ENCODE results near the gene GET4. TPM values are rescaled to one million over a fixed set of nuclear protein-coding genes. Genes with fewer than 3 reads are reported as not detected.

The GET4 gene
- total and polyA plus RNA-seq, 2 of the 8 experiments (the other 6 are each of a cell fraction or from before 2014, with no cell fraction given): 56.7 to 74.1 TPM

DNA sequence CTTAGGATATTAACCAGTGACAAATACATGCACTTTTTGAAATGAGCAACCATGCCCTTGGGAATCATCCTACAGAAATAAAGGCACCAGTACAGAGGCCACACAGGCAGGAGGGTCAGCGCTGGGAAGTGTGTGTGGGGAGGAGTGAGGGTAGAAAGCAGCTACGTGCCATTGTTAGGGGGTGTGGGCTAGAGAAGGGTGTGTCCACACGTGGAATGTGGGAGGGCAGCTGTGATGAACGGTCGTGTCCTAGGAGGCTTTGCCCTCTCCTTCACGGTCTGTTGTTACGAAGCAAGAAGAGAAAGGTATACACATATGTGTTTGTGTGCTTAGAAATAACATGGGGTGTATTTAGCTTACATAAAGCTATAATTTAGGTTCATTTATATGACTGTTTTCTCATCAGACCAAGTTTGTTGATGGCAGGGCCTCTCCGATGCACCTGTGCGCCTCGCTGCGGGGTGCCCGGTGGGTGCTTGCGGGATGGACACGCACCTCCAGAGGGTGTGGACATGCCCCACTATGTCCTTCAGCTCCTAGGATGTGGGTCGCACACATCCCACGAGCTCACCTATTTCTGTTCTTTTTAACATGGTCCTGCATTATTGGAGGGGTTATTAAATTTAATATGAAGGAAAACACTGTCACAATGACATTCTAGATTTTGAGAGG lies 16.9 kb upstream of the GET4 start:
- TF ChIP-seq KDM1A (IDR thresholded peaks at IDR 0.05; ENCODE audit: borderline replicate concordance, low read length): no peak
- TF ChIP-seq CHD1 (IDR thresholded peaks at IDR 0.05; ENCODE audit: low read depth, low read length): no peak
- TF ChIP-seq POLR2AphosphoS5 (IDR thresholded peaks at IDR 0.05; ENCODE audit: low read depth, low read length): no peak
- no peak for TF ChIP-seq SP4 (IDR thresholded peaks at IDR 0.05; ENCODE audit: low read length)
- TF ChIP-seq, protein P1, sequence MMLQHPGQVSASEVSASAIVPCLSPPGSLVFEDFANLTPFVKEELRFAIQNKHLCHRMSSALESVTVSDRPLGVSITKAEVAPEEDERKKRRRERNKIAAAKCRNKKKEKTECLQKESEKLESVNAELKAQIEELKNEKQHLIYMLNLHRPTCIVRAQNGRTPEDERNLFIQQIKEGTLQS (IDR thresholded peaks at IDR 0.05; ENCODE audit: insufficient read depth, low read depth, low read length): no peak
- TF ChIP-seq, protein P2, sequence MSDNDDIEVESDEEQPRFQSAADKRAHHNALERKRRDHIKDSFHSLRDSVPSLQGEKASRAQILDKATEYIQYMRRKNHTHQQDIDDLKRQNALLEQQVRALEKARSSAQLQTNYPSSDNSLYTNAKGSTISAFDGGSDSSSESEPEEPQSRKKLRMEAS (IDR thresholded peaks at IDR 0.05): no peak
- TF ChIP-seq POLR2A (IDR thresholded peaks at IDR 0.05; ENCODE audit: control extremely low read depth in 1 of 2, low read depth in 2 of 2, low read length in 2 of 2): no peak
- Histone ChIP-seq H3K79me1 (ENCODE audit: low read depth, low read length) (no peaks in the 10 kb centered on the region; the same call in 1 of the 2 replicates), H2AK5ac (ENCODE audit: low read depth, low read length) (no peak overlapping the region), H2BK20ac (ENCODE audit: low read length) (no peak overlapping the region), H3K4me1 (replicated peaks in 1 of 4; ENCODE audit: control insufficient read depth in 3 of 4, insufficient read depth in 4 of 4, low read length in 3 of 4) (no peaks in the 10 kb centered on the region), H4K5ac (ENCODE audit: insufficient read length, low read depth, low read length) (no peak overlapping the region), H2BK5ac (ENCODE audit: low read depth, low read length) (no peak overlapping the region), H4K91ac (replicated peaks; ENCODE audit: insufficient read length, low read length) (no peak overlapping the region), H4K20me1 (replicated peaks in 1 of 2; ENCODE audit: control insufficient read depth in 1 of 2, insufficient read depth in 2 of 2, low read length in 2 of 2) (peaks cover 3 to 16% of the 10 kb centered on the region in 2 experiments), H3K9me3 (ENCODE audit: insufficient read depth in 2 of 2, low read depth in 1 of 2, low read length in 1 of 2) (no peaks in the 10 kb centered on the region), H3K9ac (replicated peaks in 1 of 4; ENCODE audit: extremely low read depth in 1 of 4, low read depth in 3 of 4, low read length in 3 of 4) (no peak overlapping the region), H3K23me2 (ENCODE audit: low read depth, low read length) (no peaks in the 10 kb centered on the region), H4K8ac (ENCODE audit: extremely low read depth, insufficient read depth, low read length) (no peak overlapping the region), H3K27me3 (replicated peaks in 1 of 4; ENCODE audit: control insufficient read depth in 3 of 4, extremely low read depth in 1 of 4, insufficient read depth in 3 of 4, low read length in 3 of 4) (no peaks in the 10 kb centered on the region), H3K14ac (ENCODE audit: insufficient read length) (no peak overlapping the region), H3K4ac (replicated peaks; ENCODE audit: insufficient read length, low read depth, low read length) (no peak overlapping the region), H3K36me3 (ENCODE audit: control insufficient read depth in 2 of 4, insufficient read depth in 4 of 4, low read length in 3 of 4) (peaks cover 25 to 67% (median 57%) of the 10 kb centered on the region in 4 experiments), H3K56ac (replicated peaks; ENCODE audit: insufficient read length, low read depth, low read length) (no peak overlapping the region), H3K18ac (ENCODE audit: extremely low read depth, low read length) (no peak overlapping the region), H3K4me2 (ENCODE audit: insufficient read depth in 1 of 2, low read depth in 2 of 2, low read length in 2 of 2) (no peak overlapping the region), H2BK120ac (replicated peaks; ENCODE audit: low read depth, low read length) (no peak overlapping the region), H3K79me2 (ENCODE audit: control insufficient read depth in 1 of 2, insufficient read depth in 2 of 2, low read length in 2 of 2) (no peaks in the 10 kb centered on the region), H2BK12ac (ENCODE audit: low read depth, low read length) (no peak overlapping the region), H3K23ac (ENCODE audit: insufficient read length) (no peak overlapping the region), H3K4me3 (ENCODE audit: extremely low read depth in 1 of 4, insufficient read depth in 2 of 4, low read depth in 3 of 4, low read length in 4 of 4) (no peak overlapping the region), H2AFZ (ENCODE audit: low read length) (no peak overlapping the region), H2BK15ac (ENCODE audit: low read length) (no peak overlapping the region), H3K27ac (ENCODE audit: low read depth, low read length) (no peak overlapping the region)
- POLR2A ChIA-PET (ENCODE audit: partially characterized antibody): interaction anchor here (0.5 to 1.7 kb wide), 3 partner anchors 8 to 15 kb away, joined by 3 to 5 read pairs (median 4); no protein-coding TSS in a partner anchor
- FAIRE-seq (no peak), DNase-seq (ENCODE audit: low read depth in 1 of 2, low spot score in 2 of 2) (no peak)
- WGBS, 2 experiments (ENCODE audit: extremely low coverage in 1 of 2, insufficient coverage in 1 of 2, insufficient read length in 1 of 2, insufficient replicate concordance in 2 of 2, low coverage in 1 of 2, low lambda C conversion rate in 2 of 2, missing lambda C conversion rate in 1 of 2): 90% methylated on average over 16 of the region's 16 CpGs; no CpG with 5 or more reads in 1 of the 2 experiments
- CTCF ChIA-PET (ENCODE audit: partially characterized antibody): interaction anchor here (1.1 to 1.9 kb wide), 6 partner anchors 8 to 82 kb away, joined by 3 to 9 read pairs (median 5); no protein-coding TSS in a partner anchor

Data from H1 (cell line).